HG03280 (cell line): ENCODE results near the gene ARHGEF37.

Source experiments
- ATAC-seq: cut with Tn5 transposase; IDR thresholded peaks from one replicate; pipeline ENCODE4 v1.9.1; 2021; ENCODE audit warnings: mild to moderate bottlenecking, moderate library complexity; ENCODE audit not compliant: unreplicated experiment

ARHGEF37 gene

DNA sequence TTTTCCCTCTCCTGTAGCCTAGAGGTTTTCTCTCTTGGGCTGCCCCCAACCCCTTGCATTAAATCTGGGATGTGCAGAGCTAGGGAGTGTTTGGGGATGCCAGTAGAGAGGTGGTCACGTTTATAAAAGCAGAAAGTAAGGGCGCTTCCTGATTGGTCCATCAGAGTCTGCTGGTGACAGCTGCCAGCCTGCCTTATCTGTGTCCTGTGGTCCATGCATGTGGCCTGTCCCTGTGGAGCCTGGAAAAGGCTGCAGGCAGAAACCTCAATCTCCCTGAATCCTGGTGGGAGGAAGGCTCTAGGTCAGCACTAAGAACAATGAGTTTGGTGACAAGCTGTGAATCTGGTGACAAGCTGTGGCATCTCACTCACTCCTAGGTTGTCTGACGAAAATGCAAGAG is 42.2 kb downstream of the ARHGEF37 start:
- ATAC-seq: no peak

- ATAC-seq: no peak
These were observed 45.8 kb downstream of the ARHGEF37 start for GRCh38 chr5:149627070-149627469.

DNA sequence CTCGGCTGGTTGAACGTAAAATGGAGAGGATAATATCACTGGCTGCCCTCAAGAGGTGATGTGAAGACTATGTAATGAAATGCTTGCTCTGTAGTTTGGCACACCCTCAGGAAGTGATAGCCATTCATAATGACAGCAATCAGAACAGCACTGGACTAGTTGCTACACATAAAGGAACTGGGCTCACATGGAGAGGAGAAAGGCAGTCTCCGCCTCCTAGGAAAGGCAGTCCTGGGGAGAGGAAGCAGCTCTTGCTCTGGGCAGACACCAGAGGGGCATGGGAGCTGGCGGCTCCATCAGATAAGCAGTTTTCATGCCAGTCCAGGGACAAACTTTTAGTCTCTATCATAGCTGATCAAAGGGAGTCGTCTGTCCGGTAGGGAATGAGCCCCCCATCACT is 46.9 kb downstream of the ARHGEF37 start:
- ATAC-seq: no peak

GRCh38 chr5:149628846-149629388 is 47.6 kb downstream of the ARHGEF37 start:
- no peak for ATAC-seq

DNA sequence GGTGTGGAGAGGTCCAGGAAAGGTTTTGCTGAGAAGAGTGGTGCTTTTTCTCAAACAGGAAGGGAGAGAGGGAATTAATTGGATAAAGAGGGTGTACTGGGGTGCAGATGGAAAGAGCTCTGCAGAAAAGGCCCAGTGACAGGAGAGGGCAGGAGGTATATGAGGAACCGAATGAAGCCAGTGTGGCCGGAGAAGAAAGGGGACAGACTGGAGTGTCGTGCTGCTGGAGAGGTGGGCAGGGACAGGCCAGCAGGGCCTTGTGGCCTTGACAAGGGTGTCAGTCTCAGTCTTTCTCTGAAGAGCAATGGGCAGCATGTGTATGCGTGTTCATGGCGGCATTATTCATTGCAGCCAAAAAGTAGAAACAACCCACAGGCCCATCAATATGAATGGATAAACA is 48.1 kb downstream of the ARHGEF37 start:
- ATAC-seq: no peak

GRCh38 chr5:149630337-149630736 is 49.0 kb downstream of the ARHGEF37 start:
- ATAC-seq: no peak

DNA sequence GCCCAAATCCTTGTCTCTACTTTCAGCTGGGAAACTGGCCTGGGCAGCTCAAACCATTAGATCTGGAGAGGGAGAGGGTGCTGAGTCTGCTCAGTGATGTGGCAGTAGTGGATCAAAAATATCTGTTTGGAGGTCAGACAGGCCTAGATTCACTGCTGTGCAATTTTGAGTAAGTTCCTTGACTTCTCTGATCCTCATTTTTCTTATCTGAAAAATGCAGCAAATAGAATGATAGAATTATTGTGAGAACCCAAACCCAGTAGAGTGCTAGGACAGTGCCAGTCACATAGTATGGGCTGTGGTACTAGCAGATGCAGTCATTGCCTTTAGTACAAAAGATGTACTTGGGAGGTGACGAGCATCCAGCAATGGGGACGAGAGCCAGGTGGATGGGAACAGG is 50.2 kb downstream of the ARHGEF37 start:
- ATAC-seq: no peak

- no peak for ATAC-seq
These were observed 51.3 kb downstream of the ARHGEF37 start for GRCh38 chr5:149632311-149633251.

DNA sequence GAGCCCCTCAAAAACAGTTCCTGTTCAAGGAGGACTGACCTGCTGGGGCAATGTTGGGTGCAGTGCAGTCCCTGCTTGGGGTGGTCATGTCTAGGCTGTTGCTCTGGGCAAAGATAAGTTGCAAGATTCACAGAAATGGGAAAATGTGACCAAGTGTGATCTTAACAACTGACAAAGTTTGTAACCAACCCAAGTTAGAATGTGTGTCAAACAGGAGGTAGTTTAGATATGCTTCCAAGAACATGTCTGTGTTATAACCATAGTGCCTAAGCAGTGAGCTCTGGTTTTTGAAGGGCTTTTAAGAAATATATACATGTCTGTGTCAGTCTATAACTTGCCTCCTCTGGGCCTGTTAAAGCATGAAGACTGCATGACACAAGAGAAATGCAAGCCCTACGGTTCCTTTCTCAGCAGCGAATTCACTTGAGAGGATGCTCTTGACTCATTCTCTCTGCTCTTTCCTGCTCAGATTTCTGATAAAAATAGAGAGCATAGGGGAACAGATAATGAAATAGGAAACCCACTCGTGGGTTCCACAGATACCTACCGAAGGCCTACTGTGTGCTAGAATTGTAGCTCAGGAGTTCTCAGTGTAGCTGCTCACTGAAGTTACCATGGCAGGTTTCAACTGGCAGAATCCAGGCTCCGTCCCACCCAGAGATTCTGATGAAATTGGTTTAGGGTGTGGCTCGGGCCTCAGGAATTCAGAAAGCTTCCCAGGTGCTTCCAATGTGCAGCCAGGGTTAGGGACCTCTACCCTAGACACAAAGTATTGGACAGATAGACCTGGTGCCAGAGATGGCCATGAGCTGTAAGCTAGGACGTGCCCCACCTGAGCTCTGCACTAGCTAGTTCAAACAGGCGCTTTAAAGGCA is 52.4 kb downstream of the ARHGEF37 start:
- ATAC-seq: no peak

DNA sequence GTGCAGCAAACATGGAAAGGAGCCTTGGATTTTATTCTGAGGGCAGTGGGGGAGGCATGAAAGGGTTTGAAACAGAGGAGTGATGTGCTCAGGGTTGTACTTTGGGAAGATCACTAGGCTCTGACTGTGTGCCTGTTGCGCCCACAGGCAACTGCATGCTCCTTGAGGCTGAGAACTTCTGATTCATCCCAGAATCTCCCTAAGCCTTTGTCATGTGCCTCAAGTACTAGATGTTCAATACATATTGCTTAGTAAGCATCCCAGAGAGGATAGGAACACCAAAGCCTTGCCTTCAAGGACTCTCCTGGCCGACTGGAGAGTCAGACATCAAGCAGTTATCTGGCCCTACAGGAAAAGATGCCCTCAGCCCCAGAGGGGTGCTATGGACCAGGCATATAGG is 54.1 kb downstream of the ARHGEF37 start:
- no peak for ATAC-seq

DNA sequence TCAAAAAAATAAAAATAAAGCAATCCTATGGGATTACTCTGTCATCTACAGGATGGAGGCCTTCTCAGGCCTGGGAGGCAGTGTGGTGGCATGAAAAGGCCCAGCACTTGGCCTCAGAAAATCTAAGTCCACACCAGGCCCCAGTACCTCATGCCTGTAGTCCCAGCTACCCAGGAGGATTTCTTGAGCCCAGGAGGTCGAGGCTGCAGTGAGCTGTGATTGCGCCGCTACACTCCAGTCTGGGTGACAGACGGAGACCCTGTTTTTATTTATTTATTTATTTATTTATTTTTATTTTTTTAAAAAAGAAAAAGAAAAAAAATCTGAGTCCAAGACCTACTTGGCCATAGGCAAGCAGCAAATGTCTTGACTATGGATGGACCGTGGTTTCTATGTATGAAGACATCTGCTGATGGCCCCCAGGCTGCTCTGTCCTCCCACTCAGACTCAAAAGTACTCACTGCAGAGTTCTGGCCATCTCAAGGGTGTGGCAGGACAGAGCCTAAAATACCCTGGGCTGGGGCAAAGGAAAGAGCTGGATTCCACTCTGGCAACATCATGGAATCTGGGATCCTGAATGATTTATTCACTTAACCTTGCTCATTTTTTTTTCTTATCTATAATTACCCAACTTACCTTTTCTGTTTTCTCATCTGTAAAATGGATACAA is 55.0 kb downstream of the ARHGEF37 start:
- no peak for ATAC-seq

- no peak for ATAC-seq
These were observed 55.6 kb downstream of the ARHGEF37 start for GRCh38 chr5:149636861-149637246.

DNA sequence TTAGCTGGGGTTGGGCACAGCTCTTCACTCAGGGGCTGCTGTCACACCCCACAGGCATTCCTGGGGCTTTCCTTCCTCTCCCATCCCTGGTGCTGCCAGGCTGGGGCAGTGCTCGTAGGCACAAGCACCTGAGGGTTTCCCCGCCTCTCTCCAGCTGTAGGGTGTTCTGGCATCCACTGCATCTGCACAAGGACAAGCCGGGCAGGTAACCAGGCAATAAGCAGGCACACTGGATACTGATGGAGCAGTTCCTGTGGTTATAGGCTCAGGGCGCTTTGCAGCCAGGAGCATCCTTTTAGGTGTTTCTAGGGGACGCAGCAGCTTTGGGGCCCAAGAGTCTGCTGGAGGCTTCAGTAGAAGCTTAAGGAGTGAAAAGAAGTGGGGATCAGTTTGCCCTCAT is 56.8 kb downstream of the ARHGEF37 start:
- no peak for ATAC-seq

- no peak for ATAC-seq
These were observed 57.4 kb downstream of the ARHGEF37 start for GRCh38 chr5:149638546-149639241.

- no peak for ATAC-seq
These were observed 58.4 kb downstream of the ARHGEF37 start for GRCh38 chr5:149639737-149640136.

DNA sequence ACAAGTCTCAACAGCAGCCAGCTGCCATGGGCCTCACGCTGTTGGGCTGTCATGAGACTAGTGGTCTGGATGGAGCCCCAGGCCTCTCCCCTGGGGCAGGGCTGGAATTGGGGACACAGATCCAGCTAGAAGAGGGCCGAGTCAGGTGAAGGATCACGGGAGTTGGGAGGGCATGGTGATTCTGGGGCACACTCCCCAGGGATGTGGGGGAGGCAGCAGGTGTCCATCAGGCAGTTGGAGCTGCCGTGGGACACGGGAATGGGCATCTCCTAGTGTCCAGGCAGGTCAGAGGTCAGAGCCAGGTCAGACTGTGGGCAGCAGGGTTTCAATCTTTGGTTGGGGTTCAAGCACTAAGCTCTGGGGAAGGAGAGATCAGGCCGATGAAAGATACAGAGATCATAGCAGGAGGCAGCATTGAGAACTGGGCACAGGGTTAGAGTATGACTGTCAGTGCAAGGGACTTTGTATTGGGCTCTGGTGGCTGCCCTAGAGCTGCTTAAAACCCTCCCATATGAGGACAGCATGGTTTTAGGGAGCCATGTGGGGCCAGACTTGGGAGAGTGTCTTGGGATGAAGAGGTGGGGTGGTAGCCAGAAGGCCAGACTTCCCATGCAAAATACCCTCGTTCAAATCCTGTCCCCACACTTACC is 59.2 kb downstream of the ARHGEF37 start:
- no peak for ATAC-seq

GRCh38 chr5:149641000-149641576 is 59.8 kb downstream of the ARHGEF37 start:
- ATAC-seq: no peak

DNA sequence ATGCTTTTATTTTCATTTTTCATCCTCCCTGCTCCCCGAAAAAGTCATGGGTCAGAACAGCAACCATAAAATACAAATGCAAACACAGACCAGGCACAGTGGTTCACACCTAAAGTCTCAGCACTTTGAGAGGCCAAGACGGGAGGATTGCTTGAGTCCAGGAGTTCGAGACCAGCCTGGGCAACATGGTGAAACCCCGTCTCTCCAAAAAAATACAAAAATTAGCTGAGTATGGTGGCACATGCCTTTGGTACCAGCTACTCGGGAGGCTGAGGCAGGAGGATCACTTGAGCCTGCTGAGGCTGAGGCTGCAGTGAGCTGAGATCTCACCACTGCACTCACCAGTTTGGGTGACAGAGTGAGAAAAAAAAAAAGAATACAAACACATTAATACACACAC is 60.3 kb downstream of the ARHGEF37 start:
- no peak for ATAC-seq

GRCh38 chr5:149643781-149644180 is 62.5 kb downstream of the ARHGEF37 start:
- no peak for ATAC-seq

- ATAC-seq: no peak
These were observed 63.3 kb downstream of the ARHGEF37 start for GRCh38 chr5:149644629-149645028.
